Neuronal stem cell (in vitro differentiated cells): ENCODE results near the gene CA9.
"Not testable (repeated sequence)": the region's sequence is repeated elsewhere in the genome, so short reads cannot be mapped to it uniquely, and the experiment has no call there.

Experiments used
- DNase-seq: peaks from one replicate; pipeline ENCODE4 v3.0.0-alpha.2; 2013; ENCODE audit warnings: low spot score
- H2AFZ ChIP-seq: one replicate; pipeline ENCODE4 v1.6.1; 2013; ENCODE audit warnings: mild to moderate bottlenecking, low read length, inconsistent platforms
- H2AK5ac ChIP-seq: 2 replicates; pipeline ENCODE4 v1.6.1; 2013; ENCODE audit warnings: low read depth, mild to moderate bottlenecking, inconsistent platforms, low read length, moderate library complexity, mixed read lengths
- H2BK120ac ChIP-seq: 2 replicates; pipeline ENCODE4 v1.6.1; 2013; ENCODE audit warnings: low read depth, mild to moderate bottlenecking, inconsistent platforms, low read length, moderate library complexity, mixed read lengths
- H2BK12ac ChIP-seq: one replicate; pipeline ENCODE4 v1.6.1; 2013; ENCODE audit warnings: low read length, inconsistent platforms
- H2BK15ac ChIP-seq: 2 replicates; pipeline ENCODE4 v1.6.1; 2013; ENCODE audit warnings: mild to moderate bottlenecking, low read length, inconsistent platforms, mixed read lengths
- H2BK5ac ChIP-seq: one replicate; pipeline ENCODE4 v1.6.1; 2013; ENCODE audit warnings: inconsistent platforms, mild to moderate bottlenecking, low read length, moderate library complexity
- H3K14ac ChIP-seq: one replicate; pipeline ENCODE4 v1.6.1; 2013; ENCODE audit warnings: low read length, inconsistent platforms
- H3K18ac ChIP-seq: 2 replicates; pipeline ENCODE4 v1.6.1; 2013; ENCODE audit warnings: low read length, inconsistent platforms
- H3K23ac ChIP-seq: 2 replicates; pipeline ENCODE4 v1.6.1; 2013; ENCODE audit warnings: low read depth, mild to moderate bottlenecking, mixed read lengths, low read length, inconsistent platforms; ENCODE audit not compliant: poor library complexity
- H3K27ac ChIP-seq: replicated peaks from 3 replicates; pipeline ENCODE4 v1.5.1; 2013; ENCODE audit warnings: low read length, inconsistent platforms
- H3K27me3 ChIP-seq, 3 experiments: 2 replicates each; pipeline ENCODE4 v1.6.1; 2013; ENCODE audit warnings: low read length in 3 of 3, mild to moderate bottlenecking in 2 of 3, inconsistent platforms in 1 of 3, low read depth in 1 of 3, mixed read lengths in 1 of 3, moderate library complexity in 1 of 3; ENCODE audit not compliant: control insufficient read depth in 3 of 3, insufficient read depth in 3 of 3
- H3K36me3 ChIP-seq, 2 donors: replicated peaks in 1 of 2; 2 replicates each; pipeline ENCODE4 v1.6.1; 2013; ENCODE audit warnings: low read length in 2 of 2; ENCODE audit not compliant: control insufficient read depth in 2 of 2, insufficient read depth in 2 of 2
- H3K4ac ChIP-seq: 2 replicates; pipeline ENCODE4 v1.6.1; 2013; ENCODE audit warnings: inconsistent platforms, mild to moderate bottlenecking, low read length, moderate library complexity
- H3K4me1 ChIP-seq, 2 donors: 1 replicate in 1 of 2; 2 replicates in 1 of 2; pipeline ENCODE4 v1.6.1; 2013; ENCODE audit warnings: low read length in 2 of 2, low read depth in 1 of 2; ENCODE audit not compliant: control insufficient read depth in 2 of 2, insufficient read depth in 1 of 2
- H3K4me2 ChIP-seq: one replicate; pipeline ENCODE4 v1.6.1; 2013; ENCODE audit warnings: mild to moderate bottlenecking, low read length, inconsistent platforms; ENCODE audit not compliant: insufficient read depth, poor library complexity, severe bottlenecking
- H3K4me3 ChIP-seq, 2 donors: 2 replicates each; pipeline ENCODE4 v1.5.1; 2013; ENCODE audit warnings: low read length in 2 of 2, mild to moderate bottlenecking in 2 of 2, inconsistent platforms in 1 of 2, moderate library complexity in 1 of 2
- H3K79me1 ChIP-seq: one replicate; pipeline ENCODE4 v1.6.1; 2013; ENCODE audit warnings: low read depth, mild to moderate bottlenecking, inconsistent platforms, low read length, moderate library complexity
- H3K9ac ChIP-seq: one replicate; pipeline ENCODE4 v1.6.1; 2013; ENCODE audit warnings: mild to moderate bottlenecking, low read depth, low read length, inconsistent platforms; ENCODE audit not compliant: poor library complexity
- H3K9me3 ChIP-seq, 2 donors: replicated peaks in 1 of 2; 2 replicates each; pipeline versions ENCODE3 to v1.6.1; 2013; ENCODE audit warnings: low read length in 2 of 2, mild to moderate bottlenecking in 2 of 2, inconsistent platforms in 1 of 2, low read depth in 1 of 2, mixed read lengths in 1 of 2, moderate library complexity in 1 of 2; ENCODE audit not compliant: control insufficient read depth in 2 of 2, insufficient read depth in 1 of 2
- H4K8ac ChIP-seq: one replicate; pipeline ENCODE4 v1.6.1; 2013; ENCODE audit warnings: low read depth, mild to moderate bottlenecking, inconsistent platforms, low read length, moderate library complexity
- H4K91ac ChIP-seq: one replicate; pipeline ENCODE4 v1.6.1; 2013; ENCODE audit warnings: low read length, low read depth, mild to moderate bottlenecking, inconsistent platforms; ENCODE audit not compliant: poor library complexity
- WGBS, 2 donors: extraction: QIAGEN DNeasy Blood & Tissue Kit; methylation state at CpG; one replicate each; pipeline ENCODE4 v1.1.7; 2013; ENCODE audit warnings: missing lambda C conversion rate in 2 of 2, mixed read lengths in 1 of 2; ENCODE audit not compliant: insufficient read length in 2 of 2, insufficient replicate concordance in 1 of 2; ENCODE audit errors: extremely low coverage in 2 of 2; 5-methylcytosine and 5-hydroxymethylcytosine counted together

Gene CA9

DNA sequence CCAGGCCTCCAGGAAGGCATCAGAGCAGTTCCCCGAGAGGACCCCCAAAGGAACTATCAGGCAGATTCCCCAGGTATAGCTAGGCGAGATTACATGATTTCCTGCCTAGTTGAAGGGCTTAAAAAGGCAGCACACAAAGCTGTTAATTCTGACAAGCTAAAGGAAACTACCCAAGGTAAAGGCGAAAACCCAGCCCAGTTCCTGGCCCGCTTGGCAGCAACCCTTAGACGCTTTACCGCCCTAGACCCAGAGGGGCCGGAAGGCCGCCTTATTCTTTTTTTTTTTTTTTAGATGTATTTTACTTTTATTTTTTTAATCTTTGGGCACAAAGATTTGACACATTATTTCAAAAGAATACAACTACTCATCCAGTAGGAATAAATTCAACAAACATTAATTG lies 35.0 kb upstream of the CA9 start:
- H3K27me3 ChIP-seq, H3K4me1 ChIP-seq, DNase-seq, H3K9me3 ChIP-seq, H4K8ac ChIP-seq, H3K4me3 ChIP-seq, H2AFZ ChIP-seq, H3K23ac ChIP-seq, H4K91ac ChIP-seq, H2BK5ac ChIP-seq, H3K27ac ChIP-seq, H2BK120ac ChIP-seq, H3K36me3 ChIP-seq, H3K79me1 ChIP-seq, H3K9ac ChIP-seq, H3K4me2 ChIP-seq, H3K18ac ChIP-seq, H2AK5ac ChIP-seq, H2BK12ac ChIP-seq, H3K4ac ChIP-seq, H2BK15ac ChIP-seq, H3K14ac ChIP-seq: not testable (repeated sequence)
- no CpG with 5 or more reads among the region's 8 CpGs for WGBS, 2 donors

DNA sequence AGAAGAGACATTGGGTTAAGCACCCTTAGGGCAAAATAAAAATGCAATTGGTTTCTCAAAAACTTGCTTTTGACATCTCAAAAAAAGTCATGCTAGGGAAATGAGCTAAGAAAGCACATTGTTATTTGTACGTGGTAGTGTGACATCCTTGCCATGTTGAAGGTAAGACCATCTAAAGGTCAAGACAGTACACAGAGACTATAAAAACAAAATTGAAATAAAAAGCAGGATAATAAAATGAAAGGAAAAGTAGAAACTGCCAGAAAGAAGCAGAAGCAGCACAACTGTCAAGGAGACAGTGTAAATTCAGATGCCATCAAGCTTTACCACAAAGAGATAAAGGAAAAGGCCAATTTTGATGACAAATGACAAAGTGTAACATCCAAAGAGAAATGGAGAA lies 34.5 kb upstream of the CA9 start:
- not testable (repeated sequence) for H3K27me3 ChIP-seq, H2BK12ac ChIP-seq, H3K27ac ChIP-seq, H4K91ac ChIP-seq, H3K4me2 ChIP-seq, H3K4ac ChIP-seq, H3K9ac ChIP-seq, H2AFZ ChIP-seq, H3K23ac ChIP-seq, H3K9me3 ChIP-seq, H3K36me3 ChIP-seq, H2AK5ac ChIP-seq, H3K4me1 ChIP-seq, H3K18ac ChIP-seq, H3K79me1 ChIP-seq, DNase-seq, H2BK5ac ChIP-seq, H2BK15ac ChIP-seq, H3K4me3 ChIP-seq, H3K14ac ChIP-seq, H4K8ac ChIP-seq, H2BK120ac ChIP-seq
- no CpG with 5 or more reads among the region's 1 CpG for WGBS, 2 donors

GRCh38 chr9:35639631-35640030 lies 34.1 kb upstream of the CA9 start:
- H3K4me3 ChIP-seq: no peak overlapping the region
- H3K27ac ChIP-seq: no peak overlapping the region
- H2AFZ ChIP-seq: no peak overlapping the region
- DNase-seq: no peak
- no peaks in the 10 kb centered on the region for H3K4me1 ChIP-seq
- H3K36me3 ChIP-seq: no peaks in the 10 kb centered on the region
- H2BK15ac ChIP-seq: no peak overlapping the region
- WGBS, 2 donors: no CpG with 5 or more reads among the region's 1 CpG
- no peak overlapping the region for H3K4me2 ChIP-seq
- no peak overlapping the region for H4K8ac ChIP-seq
- no peak overlapping the region for H3K23ac ChIP-seq
- H2BK120ac ChIP-seq: no peak overlapping the region
- no peaks in the 10 kb centered on the region for H3K79me1 ChIP-seq
- no peaks in the 10 kb centered on the region for H3K27me3 ChIP-seq
- no peak overlapping the region for H3K14ac ChIP-seq
- no peak overlapping the region for H2AK5ac ChIP-seq
- H2BK12ac ChIP-seq: no peak overlapping the region
- H3K9ac ChIP-seq: no peak overlapping the region
- H3K4ac ChIP-seq: no peak overlapping the region
- no peak overlapping the region for H3K18ac ChIP-seq
- H3K9me3 ChIP-seq: no peaks in the 10 kb centered on the region
- no peak overlapping the region for H2BK5ac ChIP-seq
- no peak overlapping the region for H4K91ac ChIP-seq

- WGBS, 2 donors: no CpG with 5 or more reads among the region's 15 CpGs
These were observed 33.3 kb upstream of the CA9 start for GRCh38 chr9:35640431-35640830.

More at GRCh38 chr9:35640431-35640830, 33.3 kb upstream of the CA9 start:
- H3K9ac ChIP-seq, H3K9me3 ChIP-seq, H3K79me1 ChIP-seq, H2AK5ac ChIP-seq, H2AFZ ChIP-seq, H3K36me3 ChIP-seq, H2BK120ac ChIP-seq, H3K4ac ChIP-seq, H3K14ac ChIP-seq, DNase-seq, H3K27me3 ChIP-seq, H4K8ac ChIP-seq, H3K18ac ChIP-seq, H3K27ac ChIP-seq, H4K91ac ChIP-seq, H2BK5ac ChIP-seq, H2BK15ac ChIP-seq, H3K23ac ChIP-seq, H3K4me2 ChIP-seq, H2BK12ac ChIP-seq, H3K4me1 ChIP-seq, H3K4me3 ChIP-seq: not testable (repeated sequence)
